Loucy (cell line): ENCODE measurements around the gene ZNF101.

Source experiments
- EZH2phosphoT487 ChIP-seq: fragments of 200-600 bp; IDR thresholded peaks from 2 replicates; pipeline ENCODE4 v1.6.1; 2018; ENCODE audit warnings: antibody characterized with exemption, mild to moderate bottlenecking, moderate library complexity, borderline replicate concordance
- TF ChIP-seq, protein P1 (sequence below): fragments of 200-600 bp; sonication (generic); conservative IDR thresholded peaks from 2 replicates; pipeline ENCODE4 v1.5.1; 2014; ENCODE audit warnings: mild to moderate bottlenecking, antibody characterized with exemption, low read length

DNA sequence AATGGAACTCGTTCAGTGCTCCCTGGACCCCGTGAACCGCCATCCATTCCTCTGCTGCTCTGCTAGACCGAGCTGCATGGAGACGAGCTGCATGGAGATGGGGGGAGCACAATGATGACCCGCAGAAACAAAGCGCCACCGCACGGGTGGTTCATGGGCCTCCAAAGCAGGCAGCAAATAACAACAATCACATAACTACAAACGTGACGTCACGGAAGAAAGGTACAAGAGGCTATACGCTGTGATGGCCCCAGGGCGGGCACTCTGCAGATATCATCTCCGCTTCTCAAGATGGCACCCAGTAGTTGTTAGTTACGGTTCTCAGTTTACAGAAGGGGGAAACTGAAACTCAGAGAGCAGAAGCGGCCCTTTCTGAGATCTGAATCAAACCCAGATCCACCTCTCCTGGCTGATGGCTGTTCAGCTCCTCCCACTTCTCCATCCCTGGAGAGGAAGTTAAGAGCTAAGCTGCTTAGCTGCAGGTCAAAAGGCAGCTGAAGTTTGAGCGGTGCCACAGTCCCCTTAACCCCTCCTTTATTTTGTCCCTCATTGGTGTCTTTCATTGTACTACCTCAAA is 6.9 kb upstream of the ZNF101 start:
- TF ChIP-seq EZH2phosphoT487 = no peak
- TF ChIP-seq, protein P1, sequence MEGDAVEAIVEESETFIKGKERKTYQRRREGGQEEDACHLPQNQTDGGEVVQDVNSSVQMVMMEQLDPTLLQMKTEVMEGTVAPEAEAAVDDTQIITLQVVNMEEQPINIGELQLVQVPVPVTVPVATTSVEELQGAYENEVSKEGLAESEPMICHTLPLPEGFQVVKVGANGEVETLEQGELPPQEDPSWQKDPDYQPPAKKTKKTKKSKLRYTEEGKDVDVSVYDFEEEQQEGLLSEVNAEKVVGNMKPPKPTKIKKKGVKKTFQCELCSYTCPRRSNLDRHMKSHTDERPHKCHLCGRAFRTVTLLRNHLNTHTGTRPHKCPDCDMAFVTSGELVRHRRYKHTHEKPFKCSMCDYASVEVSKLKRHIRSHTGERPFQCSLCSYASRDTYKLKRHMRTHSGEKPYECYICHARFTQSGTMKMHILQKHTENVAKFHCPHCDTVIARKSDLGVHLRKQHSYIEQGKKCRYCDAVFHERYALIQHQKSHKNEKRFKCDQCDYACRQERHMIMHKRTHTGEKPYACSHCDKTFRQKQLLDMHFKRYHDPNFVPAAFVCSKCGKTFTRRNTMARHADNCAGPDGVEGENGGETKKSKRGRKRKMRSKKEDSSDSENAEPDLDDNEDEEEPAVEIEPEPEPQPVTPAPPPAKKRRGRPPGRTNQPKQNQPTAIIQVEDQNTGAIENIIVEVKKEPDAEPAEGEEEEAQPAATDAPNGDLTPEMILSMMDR = no peak
